Esophagus muscularis mucosa (tissue), 4 donors: ENCODE measurements around the gene CCDC50. TPM values are rescaled to one million over a fixed set of nuclear protein-coding genes. Genes with fewer than 3 reads are reported as not detected.

Experiments
- DNase-seq: peaks from one replicate; pipeline ENCODE4 v3.0.0-alpha.2; 2017; ENCODE audit errors: extremely low spot score
- H3K27ac ChIP-seq, 4 donors: fragments of 200-600 bp; sonication (generic); replicated peaks in 1 of 4; 1 replicate in 3 of 4; 2 replicates in 1 of 4; pipeline ENCODE4 v1.5.1; 2016 to 2019; ENCODE audit warnings: mild to moderate bottlenecking in 1 of 4
- H3K27me3 ChIP-seq, 4 donors: fragments of 200-600 bp; sonication (generic); one replicate each; pipeline versions ENCODE4 v1.5.1 to v1.6.0; 2016 to 2019
- H3K36me3 ChIP-seq, 4 donors: fragments of 200-600 bp; sonication (generic); one replicate each; pipeline ENCODE4 v1.5.1; 2016 to 2019
- H3K4me1 ChIP-seq, 4 donors: fragments of 200-600 bp; sonication (generic); one replicate each; pipeline ENCODE4 v1.5.1; 2016 to 2019
- H3K4me3 ChIP-seq, 4 donors: fragments of 200-600 bp; sonication (generic); 1 replicate in 2 of 4; 2 replicates in 2 of 4; pipeline ENCODE4 v1.5.1; 2016 to 2019; ENCODE audit warnings: mild to moderate bottlenecking in 4 of 4, moderate library complexity in 1 of 4
- H3K9me3 ChIP-seq, 4 donors: fragments of 200-600 bp; sonication (generic); 1 replicate in 3 of 4; 2 replicates in 1 of 4; pipeline ENCODE4 v1.5.1; 2016 to 2019
- EP300 ChIP-seq: sonication (generic); formaldehyde crosslinking; IDR thresholded peaks from one replicate; pipeline ENCODE4 v1.6.1; 2017; ENCODE audit warnings: antibody characterized with exemption
- POLR2A ChIP-seq: fragments of 450-650 bp; IDR thresholded peaks from one replicate; pipeline ENCODE4 v1.6.1; 2017; ENCODE audit warnings: antibody characterized with exemption, moderate library complexity, mild to moderate bottlenecking, low read depth
- POLR2AphosphoS5 ChIP-seq, 2 donors: sonication (generic); formaldehyde crosslinking; IDR thresholded peaks; one replicate each; pipeline ENCODE4 v1.6.1; 2017; ENCODE audit warnings: antibody characterized with exemption in 2 of 2
- WGBS: methylation state at CpG from one replicate; pipeline ENCODE4 v1.1.5; 2018; 5-methylcytosine and 5-hydroxymethylcytosine counted together
- intact Hi-C: fragments of 100-400 bp; cut with DNase I; formaldehyde crosslinking; loops from one replicate; pipeline ENCODE4 v1.15.1; 2023
- total RNA-seq, 4 donors: library from RNA; depleted of rRNA; stranded (reverse); fragments of >200 nt; gene quantifications; one replicate each; pipeline versions ENCODE4 v1.1.0 to v1.2.1, GENCODE V29; 2016
- TF ChIP-seq, protein P1 (sequence below), 3 experiments: fragments of 200-600 bp in 2 of 3; fragments of 450-650 bp in 1 of 3; sonication (generic) in 2 of 3; IDR thresholded peaks; one replicate each; pipeline ENCODE4 v1.5.1; 2017 to 2019; ENCODE audit warnings: antibody characterized with exemption in 3 of 3, mild to moderate bottlenecking in 2 of 3, moderate library complexity in 1 of 3

The CCDC50 gene
- total RNA-seq, 4 donors from 2014 or later: 141 to 192 (median 165) TPM

GRCh38 chr3:191431160-191431822 lies 102.1 kb downstream of the CCDC50 start:
- 87% methylated on average over 5 of the region's 5 CpGs for WGBS
- Histone ChIP-seq H3K4me3 (no peak overlapping the region), H3K4me1 (no peaks in the 10 kb centered on the region), H3K9me3 (no peaks in the 10 kb centered on the region), H3K27ac (no peak overlapping the region), H3K36me3 (no peaks in the 10 kb centered on the region), H3K27me3 (no peaks in the 10 kb centered on the region)
- no peak for TF ChIP-seq POLR2A
- no peak for TF ChIP-seq EP300
- TF ChIP-seq, protein P1, sequence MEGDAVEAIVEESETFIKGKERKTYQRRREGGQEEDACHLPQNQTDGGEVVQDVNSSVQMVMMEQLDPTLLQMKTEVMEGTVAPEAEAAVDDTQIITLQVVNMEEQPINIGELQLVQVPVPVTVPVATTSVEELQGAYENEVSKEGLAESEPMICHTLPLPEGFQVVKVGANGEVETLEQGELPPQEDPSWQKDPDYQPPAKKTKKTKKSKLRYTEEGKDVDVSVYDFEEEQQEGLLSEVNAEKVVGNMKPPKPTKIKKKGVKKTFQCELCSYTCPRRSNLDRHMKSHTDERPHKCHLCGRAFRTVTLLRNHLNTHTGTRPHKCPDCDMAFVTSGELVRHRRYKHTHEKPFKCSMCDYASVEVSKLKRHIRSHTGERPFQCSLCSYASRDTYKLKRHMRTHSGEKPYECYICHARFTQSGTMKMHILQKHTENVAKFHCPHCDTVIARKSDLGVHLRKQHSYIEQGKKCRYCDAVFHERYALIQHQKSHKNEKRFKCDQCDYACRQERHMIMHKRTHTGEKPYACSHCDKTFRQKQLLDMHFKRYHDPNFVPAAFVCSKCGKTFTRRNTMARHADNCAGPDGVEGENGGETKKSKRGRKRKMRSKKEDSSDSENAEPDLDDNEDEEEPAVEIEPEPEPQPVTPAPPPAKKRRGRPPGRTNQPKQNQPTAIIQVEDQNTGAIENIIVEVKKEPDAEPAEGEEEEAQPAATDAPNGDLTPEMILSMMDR (IDR thresholded peaks at IDR 0.05): no peak
- no peak for TF ChIP-seq POLR2AphosphoS5 (IDR thresholded peaks at IDR 0.05)
- DNase-seq: no peak
- intact Hi-C loops: no loop called here

DNA sequence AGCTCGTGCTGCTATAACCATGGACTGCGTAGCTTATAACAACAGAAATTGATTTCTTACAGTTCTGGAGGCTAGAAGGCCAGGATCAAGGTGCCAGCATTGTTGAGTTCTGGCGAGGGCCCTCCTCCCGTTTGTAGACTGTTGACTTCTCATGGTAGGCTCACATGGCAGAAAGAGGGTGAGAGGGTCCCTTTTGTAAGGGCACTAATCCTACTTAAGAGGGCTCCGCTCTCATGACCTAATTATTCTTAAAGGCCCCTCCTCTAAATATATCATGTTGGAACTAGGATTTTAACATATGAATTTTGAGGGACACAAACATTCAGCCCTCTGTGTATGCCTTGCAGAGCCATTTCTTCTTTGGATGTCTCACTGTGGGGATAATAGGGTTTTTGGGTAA lies 103.0 kb downstream of the CCDC50 start:
- H3K9me3 ChIP-seq: no peaks in the 10 kb centered on the region
- H3K4me1 ChIP-seq: no peaks in the 10 kb centered on the region
- intact Hi-C loops: no loop called here
- no peak overlapping the region for H3K4me3 ChIP-seq
- no peaks in the 10 kb centered on the region for H3K36me3 ChIP-seq
- 87% methylated on average over 5 of the region's 5 CpGs for WGBS
- DNase-seq: no peak
- H3K27me3 ChIP-seq: no peaks in the 10 kb centered on the region
- TF ChIP-seq EP300 (no peak), POLR2A (no peak), POLR2AphosphoS5 (IDR thresholded peaks at IDR 0.05) (no peak)
- TF ChIP-seq, protein P1 (IDR thresholded peaks at IDR 0.05): no peak
- no peak overlapping the region for H3K27ac ChIP-seq

DNA sequence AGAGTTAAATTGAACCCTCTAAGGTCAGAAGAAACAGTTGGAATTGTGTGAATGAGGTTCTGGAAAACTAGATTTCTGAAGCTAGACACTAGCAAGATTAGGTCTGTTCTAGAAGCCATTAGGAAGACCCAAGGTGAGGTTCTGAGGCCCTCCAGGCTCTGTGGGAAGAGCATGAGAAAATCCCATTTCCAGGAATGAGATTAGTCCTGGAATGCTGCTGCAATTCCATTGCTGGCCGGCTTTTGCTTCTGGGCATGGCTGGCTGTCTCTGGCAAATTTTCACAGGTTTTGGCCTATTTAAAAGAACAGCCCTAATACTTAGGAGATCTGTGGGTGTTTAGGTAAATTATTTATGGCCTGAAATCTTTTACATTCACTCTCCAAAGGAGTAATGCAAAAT lies 104.8 kb downstream of the CCDC50 start:
- no peaks in the 10 kb centered on the region for H3K9me3 ChIP-seq
- H3K4me1 ChIP-seq: no peaks in the 10 kb centered on the region
- WGBS: 89% methylated on average over 1 of the region's 1 CpG
- no peak for DNase-seq
- no peaks in the 10 kb centered on the region for H3K36me3 ChIP-seq
- H3K27ac ChIP-seq: no peak overlapping the region
- TF ChIP-seq, protein P1 (IDR thresholded peaks at IDR 0.05): no peak
- TF ChIP-seq POLR2AphosphoS5 (IDR thresholded peaks at IDR 0.05) (no peak), POLR2A (no peak), EP300 (no peak)
- H3K27me3 ChIP-seq: no peaks in the 10 kb centered on the region
- intact Hi-C loops: no loop called here
- H3K4me3 ChIP-seq: no peak overlapping the region

DNA sequence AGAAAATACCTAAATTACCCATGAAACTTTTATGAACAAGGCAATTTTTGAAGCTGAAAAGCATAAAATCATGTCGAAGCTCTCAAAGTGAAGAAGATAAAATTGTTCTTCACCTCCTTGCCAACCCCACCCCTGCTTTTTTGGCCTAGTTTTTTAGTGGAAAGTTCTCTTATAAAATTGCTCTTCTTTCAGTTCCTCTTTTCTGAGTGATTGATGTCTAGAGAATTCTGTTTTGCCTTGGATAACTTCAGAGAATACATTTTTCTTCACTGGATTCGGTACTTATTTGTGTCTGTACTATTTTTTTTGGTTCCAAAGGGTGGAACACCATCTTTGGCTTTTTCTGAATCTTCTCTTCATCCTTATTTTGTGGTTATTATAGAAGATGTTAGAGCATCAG lies 106.8 kb downstream of the CCDC50 start:
- DNase-seq: no peak
- no peaks in the 10 kb centered on the region for H3K4me1 ChIP-seq
- WGBS: 75% methylated on average over 2 of the region's 2 CpGs
- H3K36me3 ChIP-seq: no peaks in the 10 kb centered on the region
- H3K9me3 ChIP-seq: no peaks in the 10 kb centered on the region
- no peaks in the 10 kb centered on the region for H3K27me3 ChIP-seq
- no peak for TF ChIP-seq POLR2AphosphoS5 (IDR thresholded peaks at IDR 0.05)
- no peak overlapping the region for H3K27ac ChIP-seq
- no peak overlapping the region for H3K4me3 ChIP-seq
- intact Hi-C loops: no loop called here

DNA sequence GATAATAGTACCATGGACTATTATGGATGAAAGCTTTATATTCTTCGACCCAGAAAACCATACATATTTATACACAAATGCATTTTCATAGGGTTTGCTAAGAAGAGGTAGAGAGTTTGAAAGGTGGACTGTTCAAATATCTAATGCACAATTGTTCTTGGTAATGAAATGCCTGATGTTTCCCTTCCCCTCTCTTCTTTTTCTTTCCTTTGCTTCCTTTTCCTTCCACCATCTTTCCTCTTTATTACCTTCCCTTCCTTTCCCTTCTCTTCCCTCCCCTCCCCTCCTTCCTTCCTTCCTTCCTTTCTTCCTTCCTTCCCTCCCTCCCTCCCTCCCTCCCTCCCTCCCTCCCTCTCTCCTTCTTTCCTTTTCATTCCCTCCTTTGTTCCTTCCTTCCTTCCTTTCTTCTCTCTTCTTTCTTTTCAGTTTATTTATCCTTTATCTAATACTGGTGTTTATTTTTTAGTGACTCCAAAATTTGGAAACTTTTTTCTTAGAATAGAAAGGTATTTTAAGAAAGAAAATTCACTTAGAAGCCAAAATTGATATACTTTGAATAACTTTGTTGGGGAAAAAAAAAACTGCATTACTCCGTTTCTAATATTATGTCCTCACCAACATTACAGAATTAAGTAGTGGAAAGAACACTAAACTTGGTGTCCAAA lies 109.1 kb downstream of the CCDC50 start:
- Histone ChIP-seq H3K4me1 (no peaks in the 10 kb centered on the region), H3K4me3 (no peak overlapping the region), H3K36me3 (no peaks in the 10 kb centered on the region), H3K27me3 (no peaks in the 10 kb centered on the region), H3K9me3 (no peaks in the 10 kb centered on the region), H3K27ac (no peak overlapping the region)
- intact Hi-C loops: no loop called here
- DNase-seq: no peak
- WGBS: 89% methylated on average over 2 of the region's 2 CpGs
- TF ChIP-seq POLR2AphosphoS5 (IDR thresholded peaks at IDR 0.05): no peak
- TF ChIP-seq, protein P1 (IDR thresholded peaks at IDR 0.05): no peak
- TF ChIP-seq POLR2A: no peak
- TF ChIP-seq EP300: no peak
